Stimulated activated CD4-positive, alpha-beta T cell treated with anti-CD3 and anti-CD28 coated beads, Interleukin-4, amount 100 ng/mL, for 1 hour (primary cell): Measurements from ENCODE around the gene CFAP251.
"Not testable (repeated sequence)": the region's sequence is repeated elsewhere in the genome, so short reads cannot be mapped to it uniquely, and the experiment has no call there.

Experiments
- DNase-seq: peaks from one replicate; pipeline ENCODE4 v3.0.0-alpha.2; 2020

CFAP251 gene

GRCh38 chr12:122030424-122031035, 112.1 kb downstream of the CFAP251 start:
- DNase-seq = no peak

- peak; percentile 66 for DNase-seq
Observed at GRCh38 chr12:122031342-122032216, 113.2 kb downstream of the CFAP251 start.

GRCh38 chr12:122032580-122032979, 114.2 kb downstream of the CFAP251 start:
- no peak for DNase-seq

- DNase-seq = no peak
Observed at GRCh38 chr12:122035292-122035691, 116.9 kb downstream of the CFAP251 start.

- DNase-seq = no peak
Observed at GRCh38 chr12:122036153-122036552, 117.8 kb downstream of the CFAP251 start.

- DNase-seq = no peak
Observed at GRCh38 chr12:122040579-122041386, 122.4 kb downstream of the CFAP251 start.

- not testable (repeated sequence) for DNase-seq
Observed at GRCh38 chr12:122041458-122041857, 123.1 kb downstream of the CFAP251 start.

- DNase-seq = no peak
Observed at GRCh38 chr12:122042910-122043309, 124.5 kb downstream of the CFAP251 start.

GRCh38 chr12:122043476-122043875, 125.1 kb downstream of the CFAP251 start:
- no peak for DNase-seq

- DNase-seq = no peak
Observed at GRCh38 chr12:122045262-122045661, 126.9 kb downstream of the CFAP251 start.

- DNase-seq = no peak
Observed at GRCh38 chr12:122046145-122046544, 127.8 kb downstream of the CFAP251 start.

GRCh38 chr12:122048151-122048550, 129.8 kb downstream of the CFAP251 start:
- no peak for DNase-seq

- no peak for DNase-seq
Observed at GRCh38 chr12:122049827-122050226, 131.4 kb downstream of the CFAP251 start.

- no peak for DNase-seq
Observed at GRCh38 chr12:122050706-122051105, 132.3 kb downstream of the CFAP251 start.

- no peak for DNase-seq
Observed at GRCh38 chr12:122051231-122051876, 133.0 kb downstream of the CFAP251 start.

- DNase-seq = no peak
Observed at GRCh38 chr12:122052285-122052684, 133.9 kb downstream of the CFAP251 start.
